HUES6 (cell line): Measurements from ENCODE around the gene HSD17B14.

ENCODE experiments used
- H3K27ac ChIP-seq: 2 replicates; pipeline ENCODE4 v1.7.0; 2013; ENCODE audit warnings: low read depth, mild to moderate bottlenecking, low read length, inconsistent platforms
- H3K27me3 ChIP-seq: 2 replicates; pipeline ENCODE4 v1.6.1; 2013; ENCODE audit warnings: low read length; ENCODE audit not compliant: control insufficient read depth, insufficient read depth
- H3K36me3 ChIP-seq: 2 replicates; pipeline ENCODE4 v1.6.1; 2013; ENCODE audit warnings: low read length; ENCODE audit not compliant: control insufficient read depth, insufficient read depth
- H3K4me1 ChIP-seq: 2 replicates; pipeline ENCODE4 v1.6.1; 2013; ENCODE audit warnings: low read length; ENCODE audit not compliant: control insufficient read depth, insufficient read depth
- H3K4me3 ChIP-seq: 2 replicates; pipeline ENCODE4 v1.5.1; 2013; ENCODE audit warnings: low read depth, low read length
- H3K9ac ChIP-seq: one replicate; pipeline ENCODE4 v1.6.1; 2013; ENCODE audit warnings: mild to moderate bottlenecking, low read length
- H3K9me3 ChIP-seq: 2 replicates; pipeline ENCODE4 v1.6.1; 2013; ENCODE audit warnings: low read depth, low read length; ENCODE audit not compliant: control insufficient read depth, insufficient read depth

The HSD17B14 gene

DNA sequence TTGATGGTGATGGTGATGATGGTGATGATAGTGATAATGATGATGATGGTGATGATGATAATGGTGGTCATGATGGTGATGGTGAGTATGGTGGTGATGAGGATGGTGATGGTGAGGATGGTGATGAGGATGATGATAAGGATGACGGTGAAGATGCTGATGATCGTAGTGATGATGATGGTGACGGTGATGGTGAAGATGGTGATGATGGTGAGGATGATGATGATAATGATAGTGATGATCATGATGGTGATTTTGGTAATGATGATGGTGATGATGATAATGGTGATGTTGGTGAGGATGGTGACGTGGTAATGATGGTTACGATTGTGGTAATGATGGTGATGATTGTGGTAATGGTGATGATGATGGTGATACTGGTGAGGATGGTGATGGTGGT is 14.7 kb downstream of the HSD17B14 start:
- Histone ChIP-seq H3K36me3 (peaks cover 12% of the 10 kb centered on the region), H3K4me1 (no peaks in the 10 kb centered on the region), H3K27ac (no peak overlapping the region), H3K4me3 (no peak overlapping the region), H3K27me3 (peaks cover 14% of the 10 kb centered on the region; the same call in 1 of the 2 replicates), H3K9ac (no peak overlapping the region), H3K9me3 (peaks cover 6% of the 10 kb centered on the region; the same call in 1 of the 2 replicates)

DNA sequence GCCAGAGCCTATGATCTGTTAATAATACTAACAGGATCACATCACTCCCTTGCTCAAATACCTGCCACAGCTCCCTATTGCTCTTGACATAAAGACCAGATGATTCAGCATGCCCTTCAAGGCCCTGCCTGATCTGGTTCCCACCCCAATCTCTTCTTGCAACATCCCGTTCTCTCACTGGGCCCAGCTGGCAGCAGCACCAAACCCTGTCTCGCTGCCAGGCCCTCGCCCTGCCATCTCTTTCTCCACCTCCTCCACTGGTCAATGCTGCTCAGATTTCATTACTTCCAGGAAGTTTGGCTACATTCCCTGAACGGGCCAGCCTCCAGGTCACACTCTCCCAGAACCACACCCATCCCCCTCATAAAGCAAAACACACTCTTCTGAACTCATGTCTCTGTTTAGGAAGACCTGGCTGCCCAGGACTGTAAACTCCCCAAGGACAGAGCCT is 16.9 kb downstream of the HSD17B14 start:
- H3K4me3 ChIP-seq, result no peak overlapping the region
- no peak overlapping the region for H3K9ac ChIP-seq
- H3K4me1 ChIP-seq, result no peaks in the 10 kb centered on the region
- H3K9me3 ChIP-seq, result peaks cover 6% of the 10 kb centered on the region; the same call in 1 of the 2 replicates
- peaks cover 12% of the 10 kb centered on the region for H3K36me3 ChIP-seq
- no peak overlapping the region for H3K27ac ChIP-seq
- H3K27me3 ChIP-seq, result peaks cover 27% of the 10 kb centered on the region; the same call in 1 of the 2 replicates

- Histone ChIP-seq H3K4me1 (peaks cover under 1% of the 10 kb centered on the region; the same call in 1 of the 2 replicates), H3K36me3 (peaks cover 12% of the 10 kb centered on the region), H3K4me3 (no peak overlapping the region), H3K27me3 (peaks cover 28% of the 10 kb centered on the region; the same call in 1 of the 2 replicates), H3K9ac (no peak overlapping the region), H3K9me3 (peaks cover 6% of the 10 kb centered on the region; the same call in 1 of the 2 replicates), H3K27ac (no peak overlapping the region)
These were observed 18.0 kb downstream of the HSD17B14 start for GRCh38 chr19:48818234-48818820.

DNA sequence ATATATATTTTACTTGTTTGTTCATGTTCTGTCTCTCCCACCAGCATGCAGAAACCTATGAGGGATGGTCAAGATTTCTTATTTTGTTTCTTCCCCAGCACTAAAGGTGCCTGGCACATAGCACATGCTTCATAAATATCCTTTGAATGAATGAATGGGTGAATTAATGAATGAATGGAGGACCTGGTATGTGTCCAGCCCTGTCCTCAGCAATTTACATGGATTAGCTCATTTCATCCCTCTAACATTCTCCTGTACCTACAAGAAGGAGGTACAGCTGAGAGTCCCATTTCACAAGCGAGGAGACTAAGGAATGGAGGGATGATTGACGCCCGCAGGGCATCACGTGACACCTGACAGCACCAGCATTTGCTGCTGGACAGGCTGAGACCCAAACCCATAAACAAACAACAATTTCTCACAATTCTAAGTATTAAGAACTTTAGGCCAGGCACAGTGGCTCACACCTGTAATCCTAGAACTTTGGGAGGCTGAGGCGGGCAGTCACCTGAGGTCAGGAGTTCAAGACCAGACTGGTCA is 18.6 kb downstream of the HSD17B14 start:
- H3K4me1 ChIP-seq, result peaks cover 7% of the 10 kb centered on the region; the same call in 1 of the 2 replicates
- H3K27ac ChIP-seq, result no peak overlapping the region
- peaks cover 6% of the 10 kb centered on the region; the same call in 1 of the 2 replicates for H3K9me3 ChIP-seq
- no peak overlapping the region for H3K4me3 ChIP-seq
- peaks cover 10% of the 10 kb centered on the region for H3K36me3 ChIP-seq
- H3K27me3 ChIP-seq, result peaks cover 31% of the 10 kb centered on the region; the same call in 1 of the 2 replicates
- H3K9ac ChIP-seq, result no peak overlapping the region

- Histone ChIP-seq H3K4me1 (peaks cover 7% of the 10 kb centered on the region; the same call in 1 of the 2 replicates), H3K27ac (no peak overlapping the region), H3K4me3 (no peak overlapping the region), H3K36me3 (no peaks in the 10 kb centered on the region), H3K9me3 (no peaks in the 10 kb centered on the region), H3K9ac (no peak overlapping the region), H3K27me3 (peaks cover 31% of the 10 kb centered on the region; the same call in 1 of the 2 replicates)
These were observed 20.3 kb downstream of the HSD17B14 start for GRCh38 chr19:48815870-48816501.

DNA sequence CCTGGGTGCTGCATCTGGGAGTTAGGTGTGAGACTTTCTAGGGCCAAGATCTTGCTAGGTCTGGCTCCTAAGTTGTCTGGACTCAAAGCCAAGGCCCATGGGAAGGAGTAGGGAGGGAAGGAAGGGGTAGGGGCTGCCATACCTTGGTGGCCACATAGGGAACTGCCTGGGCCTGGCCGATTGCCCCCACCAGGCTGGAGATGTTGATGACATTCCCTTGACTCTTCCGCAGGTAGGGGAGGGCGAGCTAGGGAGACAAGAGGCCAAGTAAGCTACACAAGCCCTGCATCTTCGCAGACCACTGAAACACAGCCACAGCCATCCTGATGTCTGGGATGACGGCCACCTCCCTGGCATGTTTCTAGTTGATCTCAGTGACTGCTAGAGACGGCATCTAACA is 21.4 kb downstream of the HSD17B14 start:
- H3K36me3 ChIP-seq, result no peaks in the 10 kb centered on the region
- H3K27ac ChIP-seq, result no peak overlapping the region
- peaks cover 12% of the 10 kb centered on the region; the same call in 1 of the 2 replicates for H3K4me1 ChIP-seq
- H3K4me3 ChIP-seq, result no peak overlapping the region
- no peak overlapping the region for H3K9ac ChIP-seq
- peaks cover 35% of the 10 kb centered on the region for H3K27me3 ChIP-seq
- no peaks in the 10 kb centered on the region for H3K9me3 ChIP-seq

DNA sequence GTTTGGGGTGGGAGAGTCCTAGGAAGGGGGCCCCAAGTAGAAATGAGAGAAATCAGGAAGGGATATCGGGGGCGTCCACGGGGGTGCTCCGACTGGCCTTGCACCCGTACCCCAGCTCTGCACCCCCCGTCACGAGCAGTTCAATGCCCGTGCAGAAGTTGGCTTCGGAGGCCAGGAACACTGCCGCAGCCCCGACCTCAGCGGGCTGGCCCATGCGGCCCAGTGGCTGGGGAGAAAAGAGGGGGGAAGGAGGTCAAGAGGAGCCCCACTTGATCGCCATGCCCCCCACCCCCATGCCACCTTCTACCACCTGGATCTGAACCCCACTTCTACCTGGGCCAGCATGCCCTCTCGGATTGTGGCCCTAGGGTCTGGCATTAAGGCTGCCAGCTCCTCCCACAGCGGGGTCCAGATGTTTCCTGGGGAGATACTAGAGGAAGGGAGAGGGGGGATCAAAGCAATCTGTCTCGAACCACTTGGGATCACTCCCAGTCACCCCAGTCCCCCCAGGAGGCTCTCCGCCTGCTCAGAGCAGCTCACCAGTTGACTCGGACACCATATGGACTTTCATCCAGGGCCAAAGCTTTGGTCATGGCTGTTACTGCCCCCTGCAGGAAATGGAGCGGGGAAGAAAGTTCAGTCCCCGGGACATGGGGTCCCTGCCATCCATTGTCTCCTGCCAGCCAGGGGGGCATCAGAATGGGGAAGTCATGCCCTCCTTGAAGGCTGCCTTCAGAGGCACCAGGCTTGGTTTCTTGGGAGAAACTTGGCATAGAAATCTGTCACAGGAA is 23.0 kb downstream of the HSD17B14 start:
- Histone ChIP-seq H3K4me3 (no peak overlapping the region), H3K9ac (no peak overlapping the region), H3K9me3 (no peaks in the 10 kb centered on the region), H3K27me3 (peaks cover 33% of the 10 kb centered on the region), H3K36me3 (no peaks in the 10 kb centered on the region), H3K27ac (no peak overlapping the region), H3K4me1 (peaks cover 12% of the 10 kb centered on the region; the same call in 1 of the 2 replicates)

DNA sequence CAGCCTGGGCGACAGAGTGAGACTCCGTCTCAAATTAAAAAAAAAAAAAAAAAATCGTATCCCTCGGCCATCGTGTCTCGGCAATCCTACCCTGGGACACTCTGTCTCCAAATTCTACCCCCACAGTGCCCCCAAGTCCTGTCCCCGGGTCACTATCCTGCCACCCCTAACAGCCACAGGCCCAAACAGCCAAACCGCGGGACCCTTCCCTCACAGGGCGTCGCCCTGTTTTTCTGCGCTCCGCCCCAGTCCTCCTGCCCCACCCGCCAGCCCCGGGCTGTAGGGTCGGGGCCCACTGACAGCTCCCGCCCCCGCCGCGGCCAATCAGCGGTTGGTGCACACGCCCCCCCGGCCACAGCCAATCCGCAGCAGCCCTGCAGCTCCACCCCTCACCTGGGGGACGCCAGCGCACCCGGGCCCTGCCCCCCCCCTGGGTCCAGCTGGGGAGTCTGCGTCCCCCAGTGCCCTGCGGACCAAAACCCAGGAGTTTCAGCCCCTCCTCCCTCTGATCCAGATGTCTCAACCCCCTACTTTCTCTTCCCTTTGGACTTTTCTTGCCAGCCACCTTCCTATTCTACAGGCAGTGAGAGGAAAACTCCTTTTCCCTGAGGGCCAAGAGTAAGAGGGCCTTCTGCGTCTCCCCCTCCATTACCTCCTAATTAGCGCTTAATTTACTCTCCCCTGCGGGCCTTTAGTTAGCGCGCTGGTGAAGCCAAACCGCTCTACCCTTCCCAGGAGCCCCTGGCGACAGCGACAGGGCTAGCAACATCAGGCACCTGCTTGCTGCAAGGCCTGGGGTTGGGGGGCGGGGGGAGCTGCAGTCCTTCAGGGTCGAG is 24.0 kb downstream of the HSD17B14 start:
- peaks cover 28% of the 10 kb centered on the region for H3K27me3 ChIP-seq
- H3K4me3 ChIP-seq, result peak overlapping the region; percentile 65
- H3K36me3 ChIP-seq, result no peaks in the 10 kb centered on the region
- no peak overlapping the region for H3K27ac ChIP-seq
- no peak overlapping the region for H3K9ac ChIP-seq
- no peaks in the 10 kb centered on the region for H3K9me3 ChIP-seq
- H3K4me1 ChIP-seq, result peaks cover 19% of the 10 kb centered on the region

GRCh38 chr19:48810151-48810550 is 26.1 kb downstream of the HSD17B14 start:
- Histone ChIP-seq H3K36me3 (no peaks in the 10 kb centered on the region), H3K4me1 (peaks cover 31% of the 10 kb centered on the region), H3K9me3 (no peaks in the 10 kb centered on the region), H3K9ac (no peak overlapping the region), H3K27me3 (peaks cover 17% of the 10 kb centered on the region), H3K27ac (no peak overlapping the region), H3K4me3 (peak overlapping the region; percentile 65)

- H3K4me1 ChIP-seq, result peaks cover 25% of the 10 kb centered on the region
- H3K27me3 ChIP-seq, result peaks cover 11% of the 10 kb centered on the region
- no peak overlapping the region for H3K4me3 ChIP-seq
- H3K36me3 ChIP-seq, result no peaks in the 10 kb centered on the region
- no peak overlapping the region for H3K9ac ChIP-seq
- no peak overlapping the region for H3K27ac ChIP-seq
- H3K9me3 ChIP-seq, result no peaks in the 10 kb centered on the region
These were observed 28.5 kb downstream of the HSD17B14 start for GRCh38 chr19:48807590-48808308.
